COR-L47 (cell line): ENCODE results near the gene RASGRP2.

Source experiments
- DNase-seq: peaks from one replicate; lab custom pipeline; 2025; lab: John Stamatoyannopoulos, UW

RASGRP2 gene

GRCh38 chr11:64755681-64756361 lies 11.9 kb upstream of the RASGRP2 start:
- DNase-seq: no peak

- DNase-seq: no peak
Measured at GRCh38 chr11:64754919-64755662, 11.1 kb upstream of the RASGRP2 start.

- DNase-seq: no peak
Measured at GRCh38 chr11:64754124-64754918, 10.4 kb upstream of the RASGRP2 start.

GRCh38 chr11:64753380-64754123 lies 9.6 kb upstream of the RASGRP2 start:
- no peak for DNase-seq

GRCh38 chr11:64753019-64753379 lies 9.1 kb upstream of the RASGRP2 start:
- no peak for DNase-seq

GRCh38 chr11:64752175-64752970 lies 8.4 kb upstream of the RASGRP2 start:
- no peak for DNase-seq

GRCh38 chr11:64751580-64751979 lies 7.6 kb upstream of the RASGRP2 start:
- DNase-seq: no peak

- DNase-seq: no peak
Measured at GRCh38 chr11:64751136-64751535, 7.2 kb upstream of the RASGRP2 start.

GRCh38 chr11:64750361-64751054 lies 6.6 kb upstream of the RASGRP2 start:
- DNase-seq: no peak

GRCh38 chr11:64747961-64748665 lies 4.2 kb upstream of the RASGRP2 start:
- no peak for DNase-seq

- DNase-seq: no peak
Measured at GRCh38 chr11:64746486-64746885, 2.5 kb upstream of the RASGRP2 start.

GRCh38 chr11:64745521-64746328 lies 1.8 kb upstream of the RASGRP2 start:
- DNase-seq: no peak

GRCh38 chr11:64745189-64745520 lies 1.2 kb upstream of the RASGRP2 start:
- no peak for DNase-seq

GRCh38 chr11:64744544-64745188 lies 724 bp upstream of the RASGRP2 start:
- DNase-seq: no peak

GRCh38 chr11:64742889-64743590 lies 902 bp downstream of the RASGRP2 start:
- DNase-seq: no peak

- DNase-seq: no peak
Measured at GRCh38 chr11:64742087-64742888, 1.7 kb downstream of the RASGRP2 start.

GRCh38 chr11:64741375-64742086 lies 2.4 kb downstream of the RASGRP2 start:
- DNase-seq: no peak
